Stimulated activated naive CD4-positive, alpha-beta T cell treated with Interleukin-2 at 50 U/mL for 16 hours (primary cell): Measurements from ENCODE around the gene WFDC9.
"Not testable (repeated sequence)": the region's sequence is repeated elsewhere in the genome, so short reads cannot be mapped to it uniquely, and the experiment has no call there.

Source experiments
- DNase-seq: peaks from one replicate; lab custom pipeline; 2025; lab: John Stamatoyannopoulos, UW

WFDC9 gene

DNA sequence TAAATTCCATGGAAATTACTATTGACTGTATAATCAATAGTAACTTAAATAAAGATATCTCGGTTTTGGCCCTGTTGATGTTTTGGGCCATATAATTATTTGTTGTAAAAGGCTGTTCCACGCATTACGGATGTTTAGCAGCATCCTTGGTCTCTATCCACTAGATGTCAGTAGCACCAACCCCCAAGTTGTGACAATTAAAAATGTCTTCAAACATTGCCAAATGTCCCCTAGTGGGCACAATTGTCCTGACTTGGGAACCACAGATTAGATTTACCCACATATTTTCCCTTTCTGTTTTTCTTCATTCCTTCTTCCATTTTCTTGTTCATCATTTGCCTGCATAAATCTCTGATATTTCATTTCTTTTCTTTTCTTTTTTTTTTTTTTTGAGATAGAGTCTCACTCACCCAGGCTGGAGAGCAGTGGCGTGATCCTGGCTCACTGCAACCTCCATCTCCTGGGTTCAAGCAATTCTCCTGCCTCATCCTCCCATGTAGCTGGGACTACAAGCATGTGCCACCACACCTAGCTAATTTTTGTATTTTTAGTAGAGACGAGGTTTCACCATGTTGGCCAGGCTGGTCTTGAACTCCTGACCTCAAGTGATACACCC is 38.4 kb downstream of the WFDC9 start:
- DNase-seq: no peak

DNA sequence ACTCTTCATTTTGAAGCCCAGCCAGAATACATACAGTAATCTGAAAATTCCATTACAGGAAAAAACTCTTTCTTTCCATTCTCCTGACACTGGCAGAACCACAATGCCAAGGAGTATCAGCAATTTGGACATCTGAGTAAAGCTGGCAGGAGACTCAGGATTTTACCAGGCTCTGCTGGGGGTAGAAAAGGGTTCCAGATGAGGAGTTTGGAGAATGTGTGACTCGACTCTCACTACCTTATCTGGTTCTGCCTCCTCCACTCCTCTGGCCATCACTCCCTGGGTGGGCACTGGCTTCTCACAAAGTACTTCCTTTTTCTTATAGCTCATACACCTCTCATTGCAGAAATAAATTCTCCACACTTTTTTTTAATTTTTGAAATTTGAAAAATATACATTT is 41.4 kb downstream of the WFDC9 start:
- DNase-seq: no peak

- no peak for DNase-seq
These were observed 42.3 kb downstream of the WFDC9 start for GRCh38 chr20:45588800-45589199.

GRCh38 chr20:45585986-45586385 is 45.1 kb downstream of the WFDC9 start:
- not testable (repeated sequence) for DNase-seq

- DNase-seq: not testable (repeated sequence)
These were observed 46.8 kb downstream of the WFDC9 start for GRCh38 chr20:45584294-45584693.

GRCh38 chr20:45583502-45583901 is 47.6 kb downstream of the WFDC9 start:
- DNase-seq: no peak

DNA sequence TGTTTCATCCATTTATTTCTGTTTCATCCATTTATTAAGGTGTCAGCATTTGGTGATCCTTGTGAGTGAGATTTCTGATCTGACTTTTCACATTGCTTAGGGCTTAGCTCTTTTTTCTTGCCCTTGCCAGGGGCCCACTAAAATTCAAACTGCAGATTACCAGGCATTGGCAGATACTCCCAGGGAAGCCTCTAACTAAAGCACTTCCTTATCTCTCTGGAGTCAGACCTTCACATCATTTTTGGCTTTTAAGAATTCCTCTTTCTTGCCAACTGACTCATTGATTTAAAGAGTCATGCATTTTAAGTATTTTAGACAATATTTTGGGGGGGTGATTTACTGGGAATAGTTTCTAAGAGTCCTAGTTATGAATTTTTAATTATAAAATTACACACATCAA is 49.4 kb downstream of the WFDC9 start:
- no peak for DNase-seq

GRCh38 chr20:45579184-45579583 is 51.9 kb downstream of the WFDC9 start, which contains the start of gene WFDC8:
WFDC8 (minus strand) TSS chr20:45579284; CDS start chr20:45579247, 37 bp downstream.
- DNase-seq: no peak

- DNase-seq: no peak
These were observed 52.9 kb downstream of the WFDC9 start for GRCh38 chr20:45578231-45578630.

DNA sequence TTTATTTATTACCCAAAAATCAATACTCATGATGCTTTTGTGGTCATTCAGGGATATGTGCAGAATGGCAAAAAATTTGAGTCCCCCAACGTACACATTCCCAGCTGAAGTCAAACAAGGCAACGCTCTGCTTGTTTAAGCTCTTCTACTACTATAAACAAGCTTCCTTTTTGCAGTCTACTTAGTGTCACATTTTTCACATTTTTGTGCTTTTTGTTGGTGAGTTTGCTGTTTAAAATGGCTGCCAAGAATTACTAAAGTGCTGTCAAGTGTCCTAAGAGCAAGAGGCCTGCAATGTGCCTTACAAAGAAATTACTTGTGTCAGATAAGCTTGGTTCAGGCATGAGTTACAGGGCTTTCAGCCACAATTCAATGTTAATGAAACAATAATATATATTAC is 54.1 kb downstream of the WFDC9 start:
- DNase-seq: no peak

DNA sequence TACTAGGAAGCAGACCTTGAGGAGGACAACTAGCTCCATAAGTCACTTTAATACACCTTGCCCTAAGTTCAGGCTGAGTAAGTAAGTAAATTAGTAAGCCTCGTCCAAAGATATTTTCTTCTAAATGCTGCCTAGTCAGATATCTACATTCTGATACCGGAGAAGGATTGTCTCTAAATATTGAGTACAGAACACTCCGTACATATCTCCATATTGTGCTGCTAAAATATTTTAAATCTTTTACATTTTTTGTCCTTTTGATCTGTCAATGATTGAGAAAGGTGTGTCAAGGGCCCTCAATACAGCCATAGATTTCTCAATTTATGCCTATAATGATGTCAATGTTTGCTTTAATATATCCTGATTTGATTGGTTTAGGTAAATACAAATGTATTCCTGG is 55.2 kb downstream of the WFDC9 start:
- no peak for DNase-seq

DNA sequence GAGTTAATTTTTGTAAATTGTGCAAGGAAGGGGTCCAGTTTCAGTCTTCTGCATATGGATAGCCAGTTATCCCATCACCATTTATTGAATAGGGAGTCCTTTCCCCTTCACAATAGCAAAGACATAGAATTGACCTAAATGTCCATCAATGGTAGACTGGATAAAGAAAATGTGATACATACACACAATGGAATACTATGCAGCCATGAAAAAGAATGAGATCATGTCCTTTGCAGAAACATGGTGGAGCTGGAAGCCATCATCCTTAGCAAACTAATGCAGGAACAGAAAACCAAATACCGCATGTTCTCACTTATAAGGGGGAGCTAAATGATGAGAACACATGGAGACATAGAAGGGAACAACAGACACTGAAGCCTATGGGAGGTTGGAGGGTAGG is 61.4 kb downstream of the WFDC9 start:
- DNase-seq: not testable (repeated sequence)

GRCh38 chr20:45564760-45565276 is 66.3 kb downstream of the WFDC9 start:
- no peak for DNase-seq
